K562 (cell line): ENCODE results near the gene PERP. TPM values are rescaled to one million over a fixed set of nuclear protein-coding genes. Genes with fewer than 3 reads are reported as not detected.

Experiments
- ATAC-seq: fragments of 200-7000 bp; cut with Tn5 transposase; 3 replicates; pipeline ENCODE4 v1.9.1; 2020; ENCODE audit warnings: moderate library complexity
- BruUV-seq: library from RNA; stranded (reverse); fragments of 400-500 nt; replicated peaks from 2 replicates; lab custom pipeline; 2021; lab: Mats Ljungman, UMichigan
- CTCF ChIA-PET: fragments of 300-600 bp; formaldehyde crosslinking; extraction: SDS; loops from one replicate; lab custom pipeline; 2021; ENCODE audit warnings: low intra/inter-chr PET ratio; lab: Yijun Ruan, JAX
- POLR2A ChIA-PET: fragments of 300-600, 350-650 bp; sonication (Branson Sonifier 250); formaldehyde crosslinking; extraction: SDS; loops from one replicate; lab custom pipeline; 2021; ENCODE audit warnings: antibody characterized with exemption, inconsistent platforms; lab: Yijun Ruan, JAX
- DNase-seq, 4 experiments: peaks; one replicate each; pipeline versions ENCODE4 v3.0.0 to v3.0.0-alpha.2; 2011 to 2018; ENCODE audit warnings: low spot score in 3 of 4, mixed read lengths in 3 of 4; ENCODE audit errors: extremely low read depth in 1 of 4
- FAIRE-seq: peaks from 2 replicates; lab custom pipeline; 2011; peaks lifted over from hg19 to GRCh38; lab: Jason Lieb, UNC
- H2AFZ ChIP-seq: 2 replicates; pipeline ENCODE4 v1.6.0; 2011; ENCODE audit warnings: low read depth, low read length, control low read depth, inconsistent platforms
- H3K27ac ChIP-seq: fragments of 200-600 bp; 3 replicates; pipeline ENCODE4 v1.8.0; 2011; ENCODE audit warnings: low read depth, mild to moderate bottlenecking, control low read depth, inconsistent platforms, low read length, moderate library complexity, mixed read lengths; ENCODE audit errors: extremely low read depth
- H3K27me3 ChIP-seq, 2 experiments: fragments of 300-600 bp in 1 of 2; 2 replicates in 1 of 2; 3 replicates in 1 of 2; pipeline versions ENCODE4 v1.6.0 to v1.8.0; 2011; ENCODE audit warnings: inconsistent platforms in 2 of 2, low read length in 2 of 2, mild to moderate bottlenecking in 1 of 2, mixed read lengths in 1 of 2, moderate library complexity in 1 of 2; ENCODE audit not compliant: control insufficient read depth in 2 of 2, insufficient read depth in 2 of 2
- H3K36me3 ChIP-seq: fragments of 300-600 bp; 3 replicates; pipeline ENCODE4 v1.8.0; 2011; ENCODE audit warnings: mild to moderate bottlenecking, low read length, inconsistent platforms; ENCODE audit not compliant: control insufficient read depth, insufficient read depth
- H3K4me1 ChIP-seq, 2 experiments: fragments of 200-600 bp in 1 of 2; replicated peaks in 1 of 2; 2 replicates in 1 of 2; 3 replicates in 1 of 2; pipeline versions ENCODE4 v1.5.1 to v1.8.0; 2011; ENCODE audit warnings: inconsistent platforms in 2 of 2, low read length in 2 of 2, mild to moderate bottlenecking in 1 of 2, mixed read lengths in 1 of 2, moderate library complexity in 1 of 2; ENCODE audit not compliant: control insufficient read depth in 2 of 2, insufficient read depth in 2 of 2
- H3K4me2 ChIP-seq: 2 replicates; pipeline ENCODE4 v1.6.1; 2011; ENCODE audit warnings: low read length, control low read depth, inconsistent platforms, mixed read lengths; ENCODE audit not compliant: insufficient read depth
- H3K4me3 ChIP-seq: fragments of 200-600 bp; sonication (generic), shearing (Covaris generic); 2 replicates; pipeline ENCODE4 v1.5.1; 2016; ENCODE audit warnings: control low read depth, inconsistent platforms
- H3K79me2 ChIP-seq: fragments of 200-600 bp; 3 replicates; pipeline ENCODE4 v1.8.0; 2011; ENCODE audit warnings: low read length, inconsistent platforms; ENCODE audit not compliant: control insufficient read depth, insufficient read depth
- H3K9ac ChIP-seq, 2 experiments: 2 replicates each; pipeline versions ENCODE4 v1.6.0 to v1.6.1; 2011; ENCODE audit warnings: low read depth in 2 of 2, low read length in 2 of 2, control low read depth in 1 of 2, inconsistent platforms in 1 of 2, mild to moderate bottlenecking in 1 of 2, mixed read lengths in 1 of 2; ENCODE audit not compliant: insufficient read depth in 1 of 2
- H3K9me1 ChIP-seq: one replicate; pipeline ENCODE4 v1.6.0; 2011; ENCODE audit warnings: inconsistent platforms, mild to moderate bottlenecking, low read length, moderate library complexity; ENCODE audit not compliant: control insufficient read depth, insufficient read depth
- H3K9me3 ChIP-seq: replicated peaks from 2 replicates; pipeline ENCODE4 v1.5.1; 2011; ENCODE audit warnings: low read depth, low read length, inconsistent platforms; ENCODE audit not compliant: control insufficient read depth, insufficient read depth
- H4K20me1 ChIP-seq: replicated peaks from 2 replicates; pipeline ENCODE4 v1.6.1; 2011; ENCODE audit warnings: low read length, inconsistent platforms, mixed read lengths; ENCODE audit not compliant: control insufficient read depth, insufficient read depth
- CEBPB ChIP-seq: fragments of 450-650 bp; IDR thresholded peaks from 2 replicates; pipeline ENCODE4 v1.6.1; 2016; ENCODE audit warnings: missing genetic modification characterization, missing compliant biosample characterization
- CEBPG ChIP-seq, 3 experiments: fragments of 200-800 bp in 1 of 3; sonication (Bioruptor generic) in 1 of 3; sonication (generic) in 1 of 3; formaldehyde crosslinking in 1 of 3; IDR thresholded peaks in 2 of 3; conservative IDR thresholded peaks in 1 of 3; 2 replicates each; pipeline versions ENCODE4 v1.6.1 to v1.8.0; 2016 to 2022; ENCODE audit warnings: missing compliant biosample characterization in 2 of 3, missing genetic modification characterization in 2 of 3, mild to moderate bottlenecking in 1 of 3, missing genetic modification reagents in 1 of 3
- CREB5 ChIP-seq: fragments of 250-450 bp; sonication (Bioruptor Pico); IDR thresholded peaks from 2 replicates; pipeline ENCODE4 v1.5.0; 2020; ENCODE audit warnings: mild to moderate bottlenecking
- ERF ChIP-seq: fragments of 450-650 bp; formaldehyde crosslinking; IDR thresholded peaks from 2 replicates; pipeline ENCODE4 v1.4.0; 2020; ENCODE audit warnings: mild to moderate bottlenecking, mixed read lengths
- JUNB ChIP-seq: fragments of 450-650 bp; formaldehyde crosslinking; conservative IDR thresholded peaks from 2 replicates; pipeline ENCODE4 v1.4.0; 2020; ENCODE audit warnings: mild to moderate bottlenecking
- PML ChIP-seq: IDR thresholded peaks from 2 replicates; pipeline ENCODE4 v1.6.1; 2012; ENCODE audit warnings: low read length, inconsistent platforms
- SMARCA5 ChIP-seq: fragments of 450-650 bp; IDR thresholded peaks from 2 replicates; pipeline ENCODE4 v1.6.1; 2016
- SMC3 ChIP-seq: conservative IDR thresholded peaks from 2 replicates; pipeline ENCODE4 v1.6.1; 2011; ENCODE audit warnings: low read depth, low read length, improper control_type of control experiment; ENCODE audit not compliant: insufficient read depth
- SOX6 ChIP-seq: fragments of 450-650 bp; IDR thresholded peaks from 2 replicates; pipeline ENCODE4 v1.6.1; 2014; ENCODE audit warnings: mild to moderate bottlenecking
- ZNF12 ChIP-seq: sonication (generic); formaldehyde crosslinking; IDR thresholded peaks from 2 replicates; pipeline ENCODE4 v1.4.0; 2020; ENCODE audit warnings: mild to moderate bottlenecking, missing genetic modification reagents
- ZNF696 ChIP-seq: fragments of 250-450 bp; sonication (Bioruptor Pico); conservative IDR thresholded peaks from 2 replicates; pipeline ENCODE4 v1.4.0; 2020; ENCODE audit warnings: mild to moderate bottlenecking, moderate library complexity
- ZNF764 ChIP-seq: fragments of 250-450 bp; sonication (Bioruptor Pico); IDR thresholded peaks from 2 replicates; pipeline ENCODE4 v1.4.0; 2020; ENCODE audit warnings: low read depth, mild to moderate bottlenecking, moderate library complexity
- WGBS: fragments of 100-300 bp; shearing (Covaris generic); methylation state at CpG from one replicate; pipeline ENCODE4 v1.1.6; 2016; ENCODE audit warnings: low coverage, mixed read lengths; ENCODE audit not compliant: insufficient coverage; ENCODE audit errors: missing lambda C conversion rate; 5-methylcytosine and 5-hydroxymethylcytosine counted together
- in situ Hi-C: fragments of 300-500 bp; cut with MboI; formaldehyde crosslinking; loops from 4 replicates; pipeline ENCODE4 v1.15.0; 2018; ENCODE audit warnings: inconsistent platforms, mixed read lengths
- intact Hi-C: fragments of 100-400 bp; cut with micrococcal nuclease; formaldehyde crosslinking; loops from 2 replicates; pipeline ENCODE4 v1.14.2; 2022
- polyA plus RNA-seq, 8 experiments: library from polyadenylated mRNA; depleted of rRNA in 4 of 8; stranded (reverse) in 5 of 8; unstranded in 3 of 8; fragments of >200 nt; fragmentation: Nextera tagmentation in 2 of 8; fragmentation: Illumina TruSeq in 1 of 8; extraction: Ambion mirVana in 2 of 8; extraction: Trizol in 1 of 8; gene quantifications; 2 replicates each; pipeline versions ENCODE4 v1.2.1 to v1.2.3, GENCODE V29; 2011 to 2014; ENCODE audit warnings: inconsistent platforms in 1 of 8, missing spikeins in 1 of 8
- total RNA-seq, 7 experiments: library from RNA; depleted of rRNA in 6 of 7; stranded (reverse); fragments of >200 nt in 6 of 7; fragmentation: Illumina TruSeq in 2 of 7; extraction: Trizol in 2 of 7; gene quantifications; 2 replicates each; pipeline versions ENCODE4 v1.2.1 to v1.2.3, GENCODE V29; 2011 to 2021; ENCODE audit warnings: low replicate concordance in 1 of 7
- TF ChIP-seq, protein P1 (sequence below): fragments of 250-450 bp; sonication (Bioruptor Pico); IDR thresholded peaks from 2 replicates; pipeline ENCODE4 v1.8.0; 2021; ENCODE audit warnings: borderline replicate concordance, mild to moderate bottlenecking, moderate library complexity; ENCODE audit not compliant: poor library complexity, severe bottlenecking
- TF ChIP-seq, protein P2 (sequence below), 2 experiments: fragments of 450-650 bp in 1 of 2; sonication (generic) in 1 of 2; formaldehyde crosslinking in 1 of 2; IDR thresholded peaks in 1 of 2; conservative IDR thresholded peaks in 1 of 2; 2 replicates each; pipeline versions ENCODE4 v1.6.1 to v1.8.1; 2016 to 2023; ENCODE audit warnings: mild to moderate bottlenecking in 2 of 2, moderate library complexity in 2 of 2, inconsistent platforms in 1 of 2, missing genetic modification reagents in 1 of 2

PERP gene
- total and polyA plus RNA-seq, 9 of the 15 experiments (the other 6 are each of a cell fraction or from before 2014, with no cell fraction given) = 0.01 to 0.27 (median 0.05) TPM; not detected in 2

DNA sequence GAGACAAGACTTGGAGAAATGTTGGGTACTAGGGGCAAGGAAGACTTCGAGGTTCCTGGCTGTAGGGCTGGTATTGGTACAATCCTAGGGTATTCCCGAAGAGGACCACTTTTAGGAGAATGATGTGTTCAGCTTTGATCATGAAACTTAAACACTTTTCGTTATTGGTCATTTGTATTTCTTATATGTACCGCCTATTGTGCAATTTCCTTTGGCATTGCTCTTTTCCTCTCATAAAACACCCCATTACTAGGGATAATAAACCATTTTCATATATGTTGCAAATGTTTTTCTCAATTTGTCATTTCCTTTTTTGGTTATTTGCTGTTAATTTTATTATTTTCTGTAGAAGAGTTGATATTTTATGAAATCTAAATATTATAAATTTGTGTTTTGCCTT is 35.6 kb upstream of the PERP start:
- Histone ChIP-seq H3K27ac (no peak overlapping the region), H3K4me2 (no peak overlapping the region), H3K4me1 (no peaks in the 10 kb centered on the region), H3K36me3 (no peaks in the 10 kb centered on the region), H2AFZ (no peak overlapping the region), H3K9ac (no peak overlapping the region), H3K9me3 (no peaks in the 10 kb centered on the region), H3K79me2 (no peaks in the 10 kb centered on the region), H3K27me3 (peaks cover 0 to 11% of the 10 kb centered on the region in 2 experiments; a peak in 2 of 5 replicates), H4K20me1 (no peaks in the 10 kb centered on the region), H3K4me3 (no peak overlapping the region), H3K9me1 (no peaks in the 10 kb centered on the region)
- no peak for ATAC-seq
- peak; percentile 39 for TF ChIP-seq CEBPB
- TF ChIP-seq ERF = no peak
- TF ChIP-seq ZNF696 (CRISPR knock-in tag) = no peak
- no peak for TF ChIP-seq SMC3
- no peak for TF ChIP-seq SMARCA5
- no peak for TF ChIP-seq SOX6
- no peak for TF ChIP-seq ZNF764
- TF ChIP-seq PML = no peak
- TF ChIP-seq, protein P1, sequence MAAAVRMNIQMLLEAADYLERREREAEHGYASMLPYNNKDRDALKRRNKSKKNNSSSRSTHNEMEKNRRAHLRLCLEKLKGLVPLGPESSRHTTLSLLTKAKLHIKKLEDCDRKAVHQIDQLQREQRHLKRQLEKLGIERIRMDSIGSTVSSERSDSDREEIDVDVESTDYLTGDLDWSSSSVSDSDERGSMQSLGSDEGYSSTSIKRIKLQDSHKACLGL = no peak
- no peak for TF ChIP-seq ZNF12 (CRISPR knock-in tag)
- TF ChIP-seq JUNB (CRISPR knock-in tag) = no peak
- TF ChIP-seq, protein P2, sequence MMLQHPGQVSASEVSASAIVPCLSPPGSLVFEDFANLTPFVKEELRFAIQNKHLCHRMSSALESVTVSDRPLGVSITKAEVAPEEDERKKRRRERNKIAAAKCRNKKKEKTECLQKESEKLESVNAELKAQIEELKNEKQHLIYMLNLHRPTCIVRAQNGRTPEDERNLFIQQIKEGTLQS (IDR thresholded peaks at IDR 0.05) = no peak
- TF ChIP-seq, protein P2 (CRISPR knock-in tag; conservative IDR thresholded peaks at IDR 0.05) = no peak
- no peak for TF ChIP-seq CEBPG (CRISPR knock-in tag; IDR thresholded peaks at IDR 0.05)
- TF ChIP-seq CEBPG (tag; conservative IDR thresholded peaks at IDR 0.05 in 1 of 2, IDR thresholded peaks at IDR 0.05 in 1 of 2) = peak in 1 of 2 experiments; percentile 30; a peak in 2 of 4 replicates
- TF ChIP-seq CREB5 (CRISPR knock-in tag) = no peak
- WGBS = 2% methylated on average over 4 of the region's 4 CpGs
- FAIRE-seq = no peak
- intact Hi-C loops (no loop called here), in situ Hi-C loops (no loop called here)
- CTCF ChIA-PET = interaction anchor here (0.6 kb wide), 1 partner anchor 114 kb away, joined by 3 read pairs; no protein-coding TSS in a partner anchor
- BruUV-seq = no TSS peak
- DNase-seq = no peak
- POLR2A ChIA-PET = no interaction called here
